OCI-LY7 (cell line): Measurements from ENCODE around the gene MARCHF6.

Source experiments
- EZH2phosphoT487 ChIP-seq: fragments of 200-600 bp; sonication (generic); IDR thresholded peaks from 2 replicates; pipeline ENCODE4 v1.6.1; 2018; ENCODE audit warnings: low read depth, borderline replicate concordance, mild to moderate bottlenecking, mixed run types, antibody characterized with exemption, low read length, moderate library complexity, mixed read lengths
- TF ChIP-seq, protein P1 (sequence below): fragments of 200-600 bp; sonication (generic); conservative IDR thresholded peaks from 2 replicates; pipeline ENCODE4 v1.5.1; 2014; ENCODE audit warnings: mild to moderate bottlenecking, antibody characterized with exemption, low read length, moderate library complexity, mixed read lengths

GRCh38 chr5:10307206-10308148 is 46.0 kb upstream of the MARCHF6 start, which contains the start of gene CMBL:
- TF ChIP-seq, protein P1, sequence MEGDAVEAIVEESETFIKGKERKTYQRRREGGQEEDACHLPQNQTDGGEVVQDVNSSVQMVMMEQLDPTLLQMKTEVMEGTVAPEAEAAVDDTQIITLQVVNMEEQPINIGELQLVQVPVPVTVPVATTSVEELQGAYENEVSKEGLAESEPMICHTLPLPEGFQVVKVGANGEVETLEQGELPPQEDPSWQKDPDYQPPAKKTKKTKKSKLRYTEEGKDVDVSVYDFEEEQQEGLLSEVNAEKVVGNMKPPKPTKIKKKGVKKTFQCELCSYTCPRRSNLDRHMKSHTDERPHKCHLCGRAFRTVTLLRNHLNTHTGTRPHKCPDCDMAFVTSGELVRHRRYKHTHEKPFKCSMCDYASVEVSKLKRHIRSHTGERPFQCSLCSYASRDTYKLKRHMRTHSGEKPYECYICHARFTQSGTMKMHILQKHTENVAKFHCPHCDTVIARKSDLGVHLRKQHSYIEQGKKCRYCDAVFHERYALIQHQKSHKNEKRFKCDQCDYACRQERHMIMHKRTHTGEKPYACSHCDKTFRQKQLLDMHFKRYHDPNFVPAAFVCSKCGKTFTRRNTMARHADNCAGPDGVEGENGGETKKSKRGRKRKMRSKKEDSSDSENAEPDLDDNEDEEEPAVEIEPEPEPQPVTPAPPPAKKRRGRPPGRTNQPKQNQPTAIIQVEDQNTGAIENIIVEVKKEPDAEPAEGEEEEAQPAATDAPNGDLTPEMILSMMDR = no peak
- TF ChIP-seq EZH2phosphoT487 = no peak
